Astrocyte (in vitro differentiated cells and primary cell): ENCODE measurements around the gene IWS1.

Source experiments
- CTCF ChIP-seq: IDR thresholded peaks from 2 replicates; pipeline ENCODE4 v1.5.1; 2011; ENCODE audit warnings: low read depth, mild to moderate bottlenecking, inconsistent platforms, low read length, moderate library complexity; ENCODE audit not compliant: insufficient read depth
- EZH2 ChIP-seq: IDR thresholded peaks from 2 replicates; pipeline ENCODE4 v1.6.1; 2012; ENCODE audit warnings: mild to moderate bottlenecking, low read length, inconsistent platforms; ENCODE audit not compliant: insufficient read depth

DNA sequence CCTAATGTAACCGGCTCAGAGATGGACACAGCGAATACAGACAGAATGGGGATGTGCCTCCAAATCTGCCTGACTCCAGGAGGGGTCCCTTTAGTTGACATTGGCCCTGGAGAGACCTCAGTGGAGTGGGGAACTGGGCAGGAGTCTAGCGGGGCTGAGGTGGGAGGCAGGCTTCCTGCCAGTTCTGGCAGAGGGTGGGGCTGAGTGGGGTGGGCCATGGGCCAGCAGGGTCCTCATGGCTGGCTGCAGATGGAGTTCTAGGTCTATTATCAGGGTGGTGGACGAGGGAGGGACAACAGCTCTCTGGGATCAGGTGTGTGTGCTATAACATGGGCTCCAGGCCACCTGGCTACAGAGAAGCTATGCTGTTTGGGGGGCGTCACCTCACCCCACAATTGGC is 86.9 kb downstream of the IWS1 start:
- TF ChIP-seq EZH2 (no peak), CTCF (no peak)
